Measurements from ENCODE around the gene CYP26B1. TPM values are rescaled to one million over a fixed set of nuclear protein-coding genes. Genes with fewer than 3 reads are reported as not detected.
A peak's percentile ranks its signal among the peaks of the same experiment; 100 is the strongest.

The CYP26B1 gene
- total and polyA plus RNA-seq, 9 donors: 1.5 to 13.4 (median 4.5) TPM

- H3K9me3 ChIP-seq: no peaks in the 10 kb centered on the region
- DNase-seq: peak in 3 of 5 donors; percentile 11 to 56 (median 44)
- no peak overlapping the region for H3K27ac ChIP-seq
- H3K4me3 ChIP-seq: no peak overlapping the region
- H3K27me3 ChIP-seq: no peaks in the 10 kb centered on the region
- WGBS, 3 donors: 36 to 48% (median 47%) methylated on average over 9 to 10 of the region's 10 CpGs
- TF ChIP-seq POLR2A (IDR thresholded peaks at IDR 0.05) (no peak), CTCF (IDR thresholded peaks at IDR 0.05) (peak; percentile 17), EP300 (IDR thresholded peaks at IDR 0.05) (no peak)
- intact Hi-C loops (cut with DNase I): no loop called here
- H3K36me3 ChIP-seq: no peaks in the 10 kb centered on the region
- H3K4me1 ChIP-seq (ENCODE audit: insufficient read depth): peaks cover 1% of the 10 kb centered on the region
Observed at GRCh38 chr2:72137498-72138010, 10.1 kb downstream of the CYP26B1 start.

- Histone ChIP-seq H3K27me3 (no peaks in the 10 kb centered on the region), H3K9me3 (no peaks in the 10 kb centered on the region), H3K36me3 (no peaks in the 10 kb centered on the region), H3K4me3 (no peak overlapping the region), H3K4me1 (ENCODE audit: insufficient read depth) (peaks cover under 1% of the 10 kb centered on the region), H3K27ac (no peak overlapping the region)
- DNase-seq: peak in 1 of 5 donors; percentile 18
- 75 to 86% (median 76%) methylated on average over 5 to 7 of the region's 7 CpGs for WGBS, 3 donors
- TF ChIP-seq CTCF (IDR thresholded peaks at IDR 0.05) (no peak), EP300 (IDR thresholded peaks at IDR 0.05) (no peak), POLR2A (IDR thresholded peaks at IDR 0.05) (no peak)
- intact Hi-C loops (cut with DNase I): no loop called here
Observed at GRCh38 chr2:72136933-72137497, 10.6 kb downstream of the CYP26B1 start.

- Histone ChIP-seq H3K27ac (no peak overlapping the region), H3K4me3 (no peak overlapping the region), H3K4me1 (ENCODE audit: insufficient read depth) (no peaks in the 10 kb centered on the region), H3K9me3 (no peaks in the 10 kb centered on the region), H3K27me3 (no peaks in the 10 kb centered on the region), H3K36me3 (no peaks in the 10 kb centered on the region)
- intact Hi-C loops (cut with DNase I): no loop called here
- WGBS, 3 donors: 81 to 87% (median 83%) methylated on average over 10 of the region's 10 CpGs
- TF ChIP-seq POLR2A (IDR thresholded peaks at IDR 0.05) (no peak), CTCF (IDR thresholded peaks at IDR 0.05) (no peak), EP300 (IDR thresholded peaks at IDR 0.05) (no peak)
- DNase-seq: peak in 1 of 5 donors; percentile 12
Observed at GRCh38 chr2:72136331-72136730, 11.3 kb downstream of the CYP26B1 start.

- H3K9me3 ChIP-seq: no peaks in the 10 kb centered on the region
- H3K4me3 ChIP-seq: no peak overlapping the region
- intact Hi-C loops (cut with DNase I): no loop called here
- H3K27me3 ChIP-seq: no peaks in the 10 kb centered on the region
- TF ChIP-seq EP300 (IDR thresholded peaks at IDR 0.05): no peak
- no peak for TF ChIP-seq POLR2A (IDR thresholded peaks at IDR 0.05)
- no peak for TF ChIP-seq CTCF (IDR thresholded peaks at IDR 0.05)
- H3K4me1 ChIP-seq (ENCODE audit: insufficient read depth): no peaks in the 10 kb centered on the region
- no peak overlapping the region for H3K27ac ChIP-seq
- no peaks in the 10 kb centered on the region for H3K36me3 ChIP-seq
- DNase-seq: peak in 1 of 5 donors; percentile 9
- 75 to 83% (median 78%) methylated on average over 8 of the region's 8 CpGs for WGBS, 3 donors
Observed at GRCh38 chr2:72135921-72136320, 11.7 kb downstream of the CYP26B1 start.
